Uterus (tissue), 2 donors: Measurements from ENCODE around the gene TTLL9.

Experiments used
- POLR2A ChIP-seq, 2 donors: fragments of 450-650 bp; IDR thresholded peaks; one replicate each; pipeline ENCODE4 v1.6.1; 2016; ENCODE audit warnings: antibody characterized with exemption in 2 of 2, mild to moderate bottlenecking in 1 of 2, moderate library complexity in 1 of 2
- TF ChIP-seq, protein P1 (sequence below), 4 experiments: fragments of 200-600 bp in 2 of 4; fragments of 450-650 bp in 2 of 4; sonication (generic) in 2 of 4; IDR thresholded peaks; one replicate each; pipeline ENCODE4 v1.5.1; 2016 to 2019; ENCODE audit warnings: antibody characterized with exemption in 4 of 4, mild to moderate bottlenecking in 2 of 4, moderate library complexity in 1 of 4

DNA sequence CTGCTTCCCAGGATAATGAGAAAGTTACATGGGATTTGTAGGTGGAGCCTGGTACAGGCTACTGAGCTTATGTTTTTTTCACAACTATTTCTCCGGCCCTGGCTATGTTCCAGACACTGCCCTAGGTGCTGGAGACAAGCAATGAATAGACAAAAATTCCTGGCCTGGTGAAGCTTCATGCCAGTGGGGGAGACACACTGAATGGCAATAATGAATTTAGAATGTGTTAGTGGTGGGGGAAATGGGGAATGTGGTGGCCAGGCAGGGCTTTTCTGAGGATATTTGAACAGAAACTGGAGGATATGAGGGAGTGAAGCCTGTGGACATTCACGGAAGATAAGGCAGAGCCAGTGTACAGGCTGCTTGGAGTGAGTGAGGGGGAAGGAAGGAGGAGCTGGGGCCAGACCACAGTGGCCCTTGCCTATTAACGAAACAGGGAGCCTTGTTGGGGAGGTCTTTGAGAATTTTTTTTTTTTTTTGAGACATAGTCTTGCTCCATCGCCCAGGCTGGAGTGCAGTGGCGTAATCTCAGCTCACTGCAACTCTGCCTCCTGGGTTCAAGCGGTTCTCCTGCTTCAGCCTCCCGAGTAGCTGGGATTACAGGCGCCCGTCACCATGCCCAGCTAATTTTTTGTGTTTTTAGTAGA is 31.7 kb upstream of the TTLL9 start:
- TF ChIP-seq, protein P1, sequence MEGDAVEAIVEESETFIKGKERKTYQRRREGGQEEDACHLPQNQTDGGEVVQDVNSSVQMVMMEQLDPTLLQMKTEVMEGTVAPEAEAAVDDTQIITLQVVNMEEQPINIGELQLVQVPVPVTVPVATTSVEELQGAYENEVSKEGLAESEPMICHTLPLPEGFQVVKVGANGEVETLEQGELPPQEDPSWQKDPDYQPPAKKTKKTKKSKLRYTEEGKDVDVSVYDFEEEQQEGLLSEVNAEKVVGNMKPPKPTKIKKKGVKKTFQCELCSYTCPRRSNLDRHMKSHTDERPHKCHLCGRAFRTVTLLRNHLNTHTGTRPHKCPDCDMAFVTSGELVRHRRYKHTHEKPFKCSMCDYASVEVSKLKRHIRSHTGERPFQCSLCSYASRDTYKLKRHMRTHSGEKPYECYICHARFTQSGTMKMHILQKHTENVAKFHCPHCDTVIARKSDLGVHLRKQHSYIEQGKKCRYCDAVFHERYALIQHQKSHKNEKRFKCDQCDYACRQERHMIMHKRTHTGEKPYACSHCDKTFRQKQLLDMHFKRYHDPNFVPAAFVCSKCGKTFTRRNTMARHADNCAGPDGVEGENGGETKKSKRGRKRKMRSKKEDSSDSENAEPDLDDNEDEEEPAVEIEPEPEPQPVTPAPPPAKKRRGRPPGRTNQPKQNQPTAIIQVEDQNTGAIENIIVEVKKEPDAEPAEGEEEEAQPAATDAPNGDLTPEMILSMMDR (IDR thresholded peaks at IDR 0.05) = no peak
- no peak for TF ChIP-seq POLR2A (IDR thresholded peaks at IDR 0.05)
